Epithelial cell of esophagus (primary cell): Measurements from ENCODE around the gene BRD1.

Experiments used
- DNase-seq: peaks from one replicate; pipeline ENCODE4 v3.0.0; 2010; ENCODE audit warnings: low read depth
- H3K4me3 ChIP-seq: 2 replicates; pipeline ENCODE4 v1.5.1; 2011; ENCODE audit warnings: mild to moderate bottlenecking, low read length, control low read depth
- TF ChIP-seq, protein P1 (sequence below): IDR thresholded peaks from 2 replicates; pipeline ENCODE4 v1.5.1; 2011; ENCODE audit warnings: low read depth, mild to moderate bottlenecking, low read length, control low read depth, inconsistent platforms; ENCODE audit not compliant: insufficient read depth; ENCODE audit errors: missing control alignments

The BRD1 gene

DNA sequence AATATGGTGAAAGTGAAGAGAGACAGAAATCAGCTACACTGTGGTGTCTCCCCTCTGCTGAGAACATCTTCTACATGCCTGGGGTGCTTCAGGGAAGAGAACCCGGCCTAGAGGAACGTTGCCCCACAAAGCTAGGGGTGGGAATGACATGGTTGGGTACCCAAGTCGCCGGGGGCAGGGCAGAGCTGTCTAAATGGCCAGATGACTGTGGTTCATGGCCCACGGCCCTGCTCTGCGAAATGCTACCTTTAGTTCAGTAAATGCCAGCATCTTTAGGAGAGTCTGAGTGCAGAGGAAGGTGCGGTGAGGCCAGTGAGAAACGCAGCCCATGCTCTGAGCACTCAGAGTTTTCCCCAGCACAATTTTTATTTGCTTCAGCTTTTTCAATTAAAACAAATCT is 12.8 kb downstream of the BRD1 start:
- H3K4me3 ChIP-seq = no peak overlapping the region
- no peak for DNase-seq
- TF ChIP-seq, protein P1, sequence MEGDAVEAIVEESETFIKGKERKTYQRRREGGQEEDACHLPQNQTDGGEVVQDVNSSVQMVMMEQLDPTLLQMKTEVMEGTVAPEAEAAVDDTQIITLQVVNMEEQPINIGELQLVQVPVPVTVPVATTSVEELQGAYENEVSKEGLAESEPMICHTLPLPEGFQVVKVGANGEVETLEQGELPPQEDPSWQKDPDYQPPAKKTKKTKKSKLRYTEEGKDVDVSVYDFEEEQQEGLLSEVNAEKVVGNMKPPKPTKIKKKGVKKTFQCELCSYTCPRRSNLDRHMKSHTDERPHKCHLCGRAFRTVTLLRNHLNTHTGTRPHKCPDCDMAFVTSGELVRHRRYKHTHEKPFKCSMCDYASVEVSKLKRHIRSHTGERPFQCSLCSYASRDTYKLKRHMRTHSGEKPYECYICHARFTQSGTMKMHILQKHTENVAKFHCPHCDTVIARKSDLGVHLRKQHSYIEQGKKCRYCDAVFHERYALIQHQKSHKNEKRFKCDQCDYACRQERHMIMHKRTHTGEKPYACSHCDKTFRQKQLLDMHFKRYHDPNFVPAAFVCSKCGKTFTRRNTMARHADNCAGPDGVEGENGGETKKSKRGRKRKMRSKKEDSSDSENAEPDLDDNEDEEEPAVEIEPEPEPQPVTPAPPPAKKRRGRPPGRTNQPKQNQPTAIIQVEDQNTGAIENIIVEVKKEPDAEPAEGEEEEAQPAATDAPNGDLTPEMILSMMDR = no peak

DNA sequence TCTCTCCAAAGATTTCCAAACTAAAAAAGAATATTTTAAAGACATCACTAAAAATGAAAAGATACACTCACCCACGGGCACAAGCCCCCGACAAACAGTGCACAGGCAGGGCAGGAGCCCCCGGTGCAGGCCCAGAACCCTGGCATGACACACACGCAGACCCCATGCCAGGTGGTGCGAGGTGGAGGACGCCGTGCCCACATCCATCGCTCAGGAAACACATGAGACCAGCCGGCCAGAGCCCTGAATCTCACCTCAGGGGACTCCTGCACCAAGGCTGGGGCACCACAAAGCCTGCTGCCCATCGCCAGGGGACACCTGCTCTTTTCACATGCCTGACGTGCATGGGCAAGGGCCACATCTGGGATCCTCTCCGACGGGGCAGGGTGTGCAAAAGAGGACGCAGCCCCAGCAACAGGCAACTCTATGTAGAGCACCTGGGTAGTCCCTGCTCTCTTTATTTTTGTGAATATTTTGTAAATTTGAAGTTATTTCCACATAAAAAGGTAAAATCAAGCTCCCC is 13.4 kb downstream of the BRD1 start:
- no peak for DNase-seq
- TF ChIP-seq, protein P1 = no peak

DNA sequence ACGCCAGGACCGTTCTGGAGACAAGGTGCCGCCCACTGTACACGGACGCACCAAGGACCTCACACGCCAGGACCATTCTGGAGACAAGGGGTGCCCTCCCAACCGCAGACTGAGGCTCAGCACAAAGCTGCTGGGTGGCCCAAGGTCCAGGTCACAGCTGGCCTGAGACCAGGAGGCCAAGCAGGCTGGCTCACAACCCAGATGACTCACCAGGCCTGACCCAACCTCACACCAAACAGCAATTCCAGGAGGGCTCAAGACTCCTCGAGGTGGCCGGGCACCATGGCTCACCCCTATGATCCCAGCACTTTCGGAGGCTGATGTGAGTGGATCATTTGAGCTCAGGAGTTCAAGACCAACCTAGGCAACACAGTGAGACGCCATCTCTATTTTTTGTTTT is 14.8 kb downstream of the BRD1 start:
- DNase-seq = no peak
- H3K4me3 ChIP-seq = no peak overlapping the region
- TF ChIP-seq, protein P1 = no peak

More for the DNA sequence above, 13.4 kb downstream of the BRD1 start:
- H3K4me3 ChIP-seq = no peak overlapping the region

DNA sequence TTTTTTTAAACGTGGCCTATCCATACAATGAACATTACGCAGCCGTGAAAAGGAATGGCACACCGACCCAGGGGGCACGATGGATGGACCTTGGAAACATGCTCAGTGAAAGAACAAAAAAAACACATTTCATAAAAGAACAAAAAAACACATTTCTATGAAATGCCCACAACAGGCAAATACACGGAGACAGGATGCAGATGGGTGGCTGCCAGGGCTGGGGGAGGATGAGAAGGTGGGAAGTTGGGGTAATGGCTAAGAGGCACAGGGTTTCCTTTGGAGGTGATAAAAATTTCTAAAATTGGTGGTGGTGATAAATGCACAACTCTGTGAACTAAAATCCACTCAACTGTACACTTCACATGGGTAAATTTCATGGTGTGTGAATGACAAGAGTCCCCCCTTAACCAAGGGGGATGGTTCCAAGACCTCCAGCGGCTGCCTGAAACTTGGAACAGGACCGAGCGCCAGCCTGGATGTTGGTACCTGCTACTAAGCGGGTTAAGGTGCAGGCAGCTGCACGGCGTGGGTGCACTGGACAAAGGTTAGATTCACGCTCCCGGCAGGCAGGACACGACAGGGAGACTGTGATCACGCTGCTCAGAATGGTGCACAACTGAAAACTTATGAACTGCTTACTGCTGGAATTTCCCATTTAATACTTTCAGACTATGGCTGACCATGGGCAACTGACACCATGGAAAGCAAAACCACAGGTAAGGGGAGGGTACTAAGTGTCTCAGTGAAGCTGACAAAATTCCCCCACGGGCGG is 16.5 kb downstream of the BRD1 start:
- no peak for DNase-seq
- TF ChIP-seq, protein P1 = no peak

DNA sequence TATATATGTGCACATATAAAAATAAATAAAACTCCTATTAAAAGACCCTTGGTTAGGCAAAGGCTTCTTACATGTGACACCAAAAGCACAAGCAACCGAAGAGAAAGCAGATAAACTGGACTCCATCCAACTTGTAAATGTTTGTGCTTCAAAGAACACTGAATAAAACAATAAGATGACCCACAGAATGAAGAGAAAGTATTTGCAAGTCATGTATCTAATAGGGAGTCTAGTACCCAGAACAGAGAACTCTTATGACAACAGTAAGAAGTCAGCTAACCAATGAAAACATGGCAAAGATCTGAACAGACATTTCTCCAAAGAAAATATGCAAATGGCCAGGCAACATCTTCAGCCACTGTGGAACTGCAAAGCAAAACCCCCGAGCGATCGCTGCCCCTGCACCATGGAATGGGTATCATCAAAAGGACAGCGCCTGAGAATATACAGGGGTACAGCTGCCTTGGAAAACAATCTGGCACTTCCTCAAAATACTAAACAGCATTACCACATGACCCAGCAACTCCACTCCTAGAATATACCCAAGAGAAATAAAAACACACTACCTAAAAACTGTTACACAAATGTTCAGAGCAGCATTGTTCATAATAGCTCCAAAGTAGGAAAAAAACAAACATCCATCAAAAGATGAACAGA is 17.2 kb downstream of the BRD1 start:
- DNase-seq = no peak
- no peak overlapping the region for H3K4me3 ChIP-seq
- TF ChIP-seq, protein P1 = no peak

More for the DNA sequence above, 16.5 kb downstream of the BRD1 start:
- H3K4me3 ChIP-seq = no peak overlapping the region

DNA sequence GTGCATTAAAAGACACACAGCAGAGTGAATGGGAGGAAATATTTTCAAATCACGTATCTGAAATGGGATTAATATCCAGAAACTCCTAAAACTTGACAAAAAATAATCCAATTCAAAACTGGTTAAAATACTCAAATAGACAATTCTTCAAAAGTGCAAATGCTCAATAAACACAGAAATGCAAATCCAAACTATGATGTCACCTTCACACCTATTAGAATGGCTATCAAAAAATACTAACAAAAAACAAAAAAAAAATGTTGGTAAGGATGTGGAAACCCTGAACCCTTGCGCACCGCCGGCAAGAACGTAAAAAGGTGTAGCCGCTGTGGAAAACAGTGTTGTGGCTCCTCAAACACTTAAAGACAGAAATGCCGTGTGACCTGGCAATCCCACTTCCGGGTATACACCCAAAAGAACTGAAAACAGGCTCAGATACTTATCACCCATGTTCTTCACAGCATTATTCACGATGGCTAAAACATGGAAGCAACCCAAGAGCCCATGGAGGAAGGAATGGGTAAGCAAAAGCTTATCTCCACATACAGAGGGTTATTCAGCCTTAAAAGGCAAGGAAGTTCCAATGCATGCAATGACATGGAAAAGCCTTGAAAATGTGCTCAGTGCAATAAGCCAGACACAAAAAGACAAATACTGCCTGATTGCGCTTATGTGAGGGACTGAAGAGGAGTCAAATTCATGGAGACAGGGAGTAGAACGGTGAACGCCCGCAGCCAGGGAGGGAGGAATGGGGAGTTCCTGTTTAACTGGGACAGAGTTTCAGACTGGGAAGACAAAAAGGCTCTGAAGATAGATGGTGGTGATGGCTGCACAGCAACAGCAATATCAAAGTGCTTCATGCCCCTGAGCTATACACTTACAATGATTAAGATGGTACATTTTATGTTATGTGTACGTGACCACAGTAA is 19.6 kb downstream of the BRD1 start:
- TF ChIP-seq, protein P1 = no peak
- DNase-seq = no peak
- H3K4me3 ChIP-seq = no peak overlapping the region
